ENCODE results near the gene KCNJ10. TPM values are rescaled to one million over a fixed set of nuclear protein-coding genes. Genes with fewer than 3 reads are reported as not detected.
A peak's percentile ranks its signal among the peaks of the same experiment; 100 is the strongest.

Gene KCNJ10
- total RNA-seq (2016; rRNA removed; fragmentation: Illumina TruSeq; extraction: Trizol) (4.1 and 4.4 TPM in 2 replicates), polyA plus RNA-seq (2011; rRNA removed) (9.9 and 10.3 TPM in 2 replicates), polyA minus RNA-seq (2011; rRNA and poly(A)+ RNA removed; ENCODE audit: low replicate concordance) (34.8 TPM in 1 of 2 replicates, not detected in the other), Bru-seq, nascent RNA (percentile 66 among the genes with signal in this experiment), BruChase-seq, experiment 1, labeled RNA remaining after a 6-hour chase (percentile 71 among the genes with signal in this experiment), BruChase-seq, experiment 2, labeled RNA remaining after a 2-hour chase (percentile 62 among the genes with signal in this experiment)
- total RNA-seq (2016; cell fraction: cytosol; rRNA removed; fragmentation: Illumina TruSeq; extraction: Trizol; ENCODE audit: low read depth): 1.3 and 1.6 TPM in 2 replicates
- total RNA-seq (2016; cell fraction: insoluble cytoplasmic fraction; rRNA removed; fragmentation: Illumina TruSeq; extraction: Trizol): 3.2 and 4.0 TPM in 2 replicates
- 3.8 and 4.4 TPM in 2 replicates for total RNA-seq (2016; cell fraction: membrane; rRNA removed; fragmentation: Illumina TruSeq; extraction: Trizol)
- total RNA-seq (2016; cell fraction: nucleus; rRNA removed; fragmentation: Illumina TruSeq; extraction: Trizol): 8.4 and 9.2 TPM in 2 replicates
- polyA plus RNA-seq (2011; cell fraction: cytosol; rRNA removed): 5.4 and 7.7 TPM in 2 replicates
- 16.5 and 20.7 TPM in 2 replicates for polyA plus RNA-seq (2011; cell fraction: nucleus; rRNA removed)
- polyA plus RNA-seq (2012): 3.2 and 4.8 TPM in 2 replicates
- 1.4 and 1.8 TPM in 2 replicates for polyA plus RNA-seq (2016; cell fraction: cytosol; fragmentation: Illumina TruSeq; extraction: Trizol; ENCODE audit: low read depth)
- polyA plus RNA-seq (2016; cell fraction: insoluble cytoplasmic fraction; fragmentation: Illumina TruSeq; extraction: Trizol; ENCODE audit: low read depth): 6.3 and 7.5 TPM in 2 replicates
- polyA plus RNA-seq (2016; cell fraction: membrane; fragmentation: Illumina TruSeq; extraction: Trizol; ENCODE audit: low read depth): 3.7 and 3.9 TPM in 2 replicates
- polyA plus RNA-seq (2016; cell fraction: nucleus; fragmentation: Illumina TruSeq; extraction: Trizol; ENCODE audit: insufficient read depth, low read depth): 20.4 and 22.0 TPM in 2 replicates
- polyA minus RNA-seq (2011; cell fraction: cytosol; rRNA and poly(A)+ RNA removed): 4.8 and 5.5 TPM in 2 replicates
- polyA minus RNA-seq (2011; cell fraction: nucleus; rRNA and poly(A)+ RNA removed): 6.7 and 8.1 TPM in 2 replicates
- long read RNA-seq, experiment 1, full-length matches to known transcripts: 2 of 6 reads
- long read RNA-seq, experiment 1, partial matches to known transcripts: 0 of 6 reads
- long read RNA-seq, experiment 1, other reads (novel, unspliced or antisense): 4 of 6 reads
- long read RNA-seq, experiment 2, full-length matches to known transcripts: 23 of 50 reads
- long read RNA-seq, experiment 2, partial matches to known transcripts: 0 of 50 reads
- long read RNA-seq, experiment 2, other reads (novel, unspliced or antisense): 27 of 50 reads

GRCh38 chr1:160069460-160070231 lies at the start of gene KCNJ10:
Gene KCNJ10 (minus strand): TSS chr1:160070160. CDS start chr1:160042532, 27,628 bp downstream.
- peak within 1 kb of the TSS; percentile 72 for H3K9ac ChIP-seq (ENCODE audit: insufficient read depth, low read depth, low read length)
- peak; percentile 17 for ATAC-seq
- peaks cover 83% of the 10 kb centered on the region for H3K4me1 ChIP-seq (ENCODE audit: insufficient read depth, low read length)
- WGBS (ENCODE audit: low lambda C conversion rate): 33% methylated on average over 4 of the region's 32 CpGs
- in situ Hi-C loops (cut with HindIII; ENCODE audit: extremely low pct_ligation_motif_present, low pct_unique_long_range_greater_than_20kb) (no loop called here), intact Hi-C loops (cut with micrococcal nuclease; ENCODE audit: unreplicated experiment) (loop anchor here (1.0 kb wide), 2 partner anchors 16 to 37 kb away; no protein-coding TSS in a partner anchor)
- DNase-seq (ENCODE audit: low spot score): no peak
- CTCF ChIA-PET (ENCODE audit: low intra/inter-chr PET ratio, low total read pairs): no interaction called here
- H3K4me3 ChIP-seq (replicated peaks in 1 of 3; ENCODE audit: insufficient read depth in 1 of 3, low read depth in 2 of 3, low read length in 3 of 3): peak within 1 kb of the TSS; percentile 80 to 87 (median 83)
- POLR2A ChIA-PET: interaction anchor here (0.9 to 3.4 kb wide), 6 partner anchors 9 to 193 kb away, joined by 4 to 25 read pairs (median 5); partner anchors contain the start of genes DCAF8, IGSF8 and PIGM
- H3K4me2 ChIP-seq (ENCODE audit: low read depth, low read length): peak within 1 kb of the TSS; percentile 92
- H3K27ac ChIP-seq (ENCODE audit: extremely low read length, insufficient read depth, low read length): peak within 1 kb of the TSS; percentile 39
- H3K9me3 ChIP-seq (ENCODE audit: low read length): no peaks in the 10 kb centered on the region
- peak within 1 kb of the TSS; percentile 80 for H2AFZ ChIP-seq (ENCODE audit: low read length)
- H3K79me2 ChIP-seq (ENCODE audit: insufficient read depth, low read length): peaks cover 3% of the 10 kb centered on the region
- no peak for FAIRE-seq
- no peaks in the 10 kb centered on the region; a peak in 1 of 5 replicates for H3K27me3 ChIP-seq (ENCODE audit: control insufficient read depth in 1 of 2, insufficient read depth in 2 of 2, low read length in 2 of 2)
- no TSS peak for BruUV-seq (replicated peaks)
- no peaks in the 10 kb centered on the region for H4K20me1 ChIP-seq (ENCODE audit: insufficient read depth, low read length)
- H3K36me3 ChIP-seq (replicated peaks in 1 of 2; ENCODE audit: control insufficient read depth in 1 of 2, insufficient read depth in 2 of 2, low read length in 2 of 2): no peaks in the 10 kb centered on the region; a peak in 1 of 5 replicates
- no peak for TF ChIP-seq ZNF343 (CRISPR knock-in tag; IDR thresholded peaks at IDR 0.05)
- TF ChIP-seq ZNF460 (CRISPR knock-in tag; IDR thresholded peaks at IDR 0.05; ENCODE audit: borderline replicate concordance): no peak
- peak; percentile 17 for TF ChIP-seq AGO2 (optimal IDR thresholded peaks at IDR 0.05; ENCODE audit: low read depth, low read length)
- no peak for TF ChIP-seq AFF4 (CRISPR knock-in tag; IDR thresholded peaks at IDR 0.05)
- TF ChIP-seq RBFOX2 (IDR thresholded peaks at IDR 0.05; ENCODE audit: low read depth, low read length): peak; percentile 60
- no peak for TF ChIP-seq JUN (CRISPR knock-in tag; IDR thresholded peaks at IDR 0.05)
- peak; percentile 54; the same call in 1 of the 2 replicates for TF ChIP-seq ZNF891 (CRISPR knock-in tag; IDR thresholded peaks at IDR 0.05)
- no peak for TF ChIP-seq ZNF747 (CRISPR knock-in tag; IDR thresholded peaks at IDR 0.05; ENCODE audit: borderline replicate concordance)
- peak; percentile 87 for TF ChIP-seq ZNF777 (CRISPR knock-in tag; IDR thresholded peaks at IDR 0.05)
- 0 out of 2 replicates have a peak, but pooled peaks have one; percentile 7 for TF ChIP-seq ZNF274 (CRISPR knock-in tag; IDR thresholded peaks at IDR 0.05)
- TF ChIP-seq ZNF749 (CRISPR knock-in tag; IDR thresholded peaks at IDR 0.05; ENCODE audit: borderline replicate concordance): 0 out of 2 replicates have a peak, but pooled peaks have one; percentile 5

Data from HepG2 (cell line).